H1 (cell line): ENCODE results near the gene SMYD3. TPM values are rescaled to one million over a fixed set of nuclear protein-coding genes. Genes with fewer than 3 reads are reported as not detected.

Source experiments
- CTCF ChIA-PET: fragments of 300-600 bp; sonication (Branson Sonifier 250); formaldehyde crosslinking; loops from one replicate; lab custom pipeline; 2021; ENCODE audit not compliant: partially characterized antibody; lab: Charles Lee
- POLR2A ChIA-PET: fragments of 300-600 bp; sonication (Branson Sonifier 250); formaldehyde crosslinking; loops from one replicate; lab custom pipeline; 2021; ENCODE audit warnings: inconsistent platforms; ENCODE audit not compliant: partially characterized antibody; lab: Charles Lee
- DNase-seq, 2 experiments: peaks; one replicate each; pipeline versions ENCODE4 v3.0.0 to v3.0.0-alpha.2; 2010 to 2022; ENCODE audit warnings: low spot score in 2 of 2, low read depth in 1 of 2, mixed read lengths in 1 of 2
- FAIRE-seq: peaks from 2 replicates; lab custom pipeline; 2011; peaks lifted over from hg19 to GRCh38; lab: Jason Lieb, UNC
- H2AFZ ChIP-seq: 2 replicates; pipeline ENCODE4 v1.8.1; 2012; ENCODE audit warnings: low read length, inconsistent platforms
- H2AK5ac ChIP-seq: 2 replicates; pipeline ENCODE4 v1.6.1; 2013; ENCODE audit warnings: low read depth, low read length
- H2BK120ac ChIP-seq: replicated peaks from 2 replicates; pipeline ENCODE3; 2013; ENCODE audit warnings: low read depth, low read length, inconsistent platforms
- H2BK12ac ChIP-seq: 2 replicates; pipeline ENCODE4 v1.6.1; 2013; ENCODE audit warnings: low read depth, low read length
- H2BK15ac ChIP-seq: 2 replicates; pipeline ENCODE4 v1.6.1; 2013; ENCODE audit warnings: low read length
- H2BK20ac ChIP-seq: 2 replicates; pipeline ENCODE4 v1.6.1; 2013; ENCODE audit warnings: low read length
- H2BK5ac ChIP-seq: 2 replicates; pipeline ENCODE4 v1.6.1; 2013; ENCODE audit warnings: low read depth, low read length
- H3K14ac ChIP-seq: 2 replicates; pipeline ENCODE4 v1.6.1; 2013; ENCODE audit warnings: inconsistent platforms; ENCODE audit not compliant: insufficient read length
- H3K18ac ChIP-seq: 2 replicates; pipeline ENCODE4 v1.6.1; 2013; ENCODE audit warnings: low read length; ENCODE audit errors: extremely low read depth
- H3K23ac ChIP-seq: 2 replicates; pipeline ENCODE4 v1.6.1; 2013; ENCODE audit warnings: inconsistent platforms; ENCODE audit not compliant: insufficient read length
- H3K23me2 ChIP-seq: 2 replicates; pipeline ENCODE4 v1.6.1; 2013; ENCODE audit warnings: low read depth, low read length
- H3K27ac ChIP-seq: 2 replicates; pipeline ENCODE4 v1.6.1; 2011; ENCODE audit warnings: low read depth, low read length, inconsistent platforms
- H3K27me3 ChIP-seq, 4 experiments: replicated peaks in 1 of 4; 1 replicate in 1 of 4; 2 replicates in 3 of 4; pipeline versions ENCODE4 v1.6.1 to v1.8.1; 2011 to 2013; ENCODE audit warnings: low read length in 3 of 4, mild to moderate bottlenecking in 3 of 4, inconsistent platforms in 2 of 4, mixed read lengths in 2 of 4, moderate library complexity in 1 of 4; ENCODE audit not compliant: control insufficient read depth in 3 of 4, insufficient read depth in 3 of 4; ENCODE audit errors: extremely low read depth in 1 of 4
- H3K36me3 ChIP-seq, 4 experiments: 2 replicates each; pipeline versions ENCODE4 v1.6.1 to v1.8.1; 2011 to 2013; ENCODE audit warnings: mild to moderate bottlenecking in 4 of 4, low read length in 3 of 4, moderate library complexity in 2 of 4, control low read depth in 1 of 4, inconsistent platforms in 1 of 4; ENCODE audit not compliant: insufficient read depth in 4 of 4, control insufficient read depth in 2 of 4
- H3K4ac ChIP-seq: replicated peaks from 2 replicates; pipeline ENCODE3; 2013; ENCODE audit warnings: low read length, low read depth, mixed read lengths, inconsistent platforms; ENCODE audit not compliant: insufficient read length
- H3K4me1 ChIP-seq, 4 experiments: replicated peaks in 1 of 4; 1 replicate in 1 of 4; 2 replicates in 3 of 4; pipeline versions ENCODE4 v1.6.1 to v1.8.1; 2011 to 2013; ENCODE audit warnings: low read length in 3 of 4, inconsistent platforms in 2 of 4, mixed read lengths in 1 of 4; ENCODE audit not compliant: insufficient read depth in 4 of 4, control insufficient read depth in 3 of 4
- H3K4me2 ChIP-seq, 2 experiments: 2 replicates each; pipeline versions ENCODE4 v1.6.1 to v1.8.1; 2011 to 2013; ENCODE audit warnings: low read depth in 2 of 2, low read length in 2 of 2, control low read depth in 1 of 2, inconsistent platforms in 1 of 2, mild to moderate bottlenecking in 1 of 2; ENCODE audit not compliant: insufficient read depth in 1 of 2
- H3K4me3 ChIP-seq, 4 experiments: fragments of 200-600, 300-600 bp in 1 of 4; sonication (generic), shearing (Covaris generic), sonication (Bioruptor Twin) in 1 of 4; 2 replicates each; pipeline versions ENCODE4 v1.5.1 to v1.8.1; 2011 to 2016; ENCODE audit warnings: low read length in 4 of 4, low read depth in 3 of 4, control low read depth in 2 of 4, inconsistent platforms in 2 of 4, mild to moderate bottlenecking in 2 of 4, mixed read lengths in 1 of 4, moderate library complexity in 1 of 4; ENCODE audit not compliant: insufficient read depth in 2 of 4; ENCODE audit errors: extremely low read depth in 1 of 4
- H3K56ac ChIP-seq: replicated peaks from 2 replicates; pipeline ENCODE3; 2013; ENCODE audit warnings: low read depth, mild to moderate bottlenecking, mixed read lengths, low read length, inconsistent platforms; ENCODE audit not compliant: insufficient read length
- H3K79me1 ChIP-seq: 2 replicates; pipeline ENCODE4 v1.6.1; 2013; ENCODE audit warnings: low read depth, low read length, control low read depth
- H3K79me2 ChIP-seq, 2 experiments: 2 replicates each; pipeline versions ENCODE4 v1.6.1 to v1.8.1; 2012 to 2013; ENCODE audit warnings: low read length in 2 of 2, mild to moderate bottlenecking in 2 of 2, inconsistent platforms in 1 of 2; ENCODE audit not compliant: insufficient read depth in 2 of 2, control insufficient read depth in 1 of 2
- H3K9ac ChIP-seq, 4 experiments: replicated peaks in 1 of 4; 1 replicate in 1 of 4; 2 replicates in 3 of 4; pipeline versions ENCODE4 v1.6.1 to v1.8.1; 2011 to 2013; ENCODE audit warnings: low read depth in 3 of 4, low read length in 3 of 4, control low read depth in 2 of 4, mild to moderate bottlenecking in 2 of 4, moderate library complexity in 2 of 4, inconsistent platforms in 1 of 4; ENCODE audit errors: extremely low read depth in 1 of 4
- H3K9me3 ChIP-seq, 2 experiments: 2 replicates each; pipeline versions ENCODE4 v1.6.1 to v1.8.1; 2012 to 2013; ENCODE audit warnings: mild to moderate bottlenecking in 2 of 2, moderate library complexity in 2 of 2, control low read depth in 1 of 2, inconsistent platforms in 1 of 2, low read depth in 1 of 2, low read length in 1 of 2, mixed read lengths in 1 of 2; ENCODE audit not compliant: insufficient read depth in 2 of 2
- H4K20me1 ChIP-seq, 2 experiments: replicated peaks in 1 of 2; 2 replicates each; pipeline versions ENCODE3 to v1.8.1; 2011 to 2013; ENCODE audit warnings: inconsistent platforms in 2 of 2, low read length in 2 of 2, mild to moderate bottlenecking in 1 of 2; ENCODE audit not compliant: insufficient read depth in 2 of 2, control insufficient read depth in 1 of 2
- H4K5ac ChIP-seq: 2 replicates; pipeline ENCODE4 v1.6.1; 2013; ENCODE audit warnings: low read length, low read depth, mixed read lengths, inconsistent platforms; ENCODE audit not compliant: insufficient read length
- H4K8ac ChIP-seq: 2 replicates; pipeline ENCODE4 v1.8.0; 2013; ENCODE audit warnings: mild to moderate bottlenecking, moderate library complexity, low read length, inconsistent platforms; ENCODE audit not compliant: insufficient read depth; ENCODE audit errors: extremely low read depth
- H4K91ac ChIP-seq: replicated peaks from 2 replicates; pipeline ENCODE3; 2013; ENCODE audit warnings: low read length, mixed read lengths, inconsistent platforms; ENCODE audit not compliant: insufficient read length
- ATF3 ChIP-seq: IDR thresholded peaks from 2 replicates; pipeline ENCODE4 v1.6.1; 2011; ENCODE audit warnings: low read depth, mild to moderate bottlenecking, low read length; ENCODE audit not compliant: insufficient read depth
- CTBP2 ChIP-seq: IDR thresholded peaks from 2 replicates; pipeline ENCODE4 v1.7.0; 2011; ENCODE audit warnings: borderline replicate concordance, mild to moderate bottlenecking, moderate library complexity, mixed read lengths, low read length; ENCODE audit not compliant: insufficient read depth, insufficient read length
- E2F6 ChIP-seq: IDR thresholded peaks from 2 replicates; pipeline ENCODE4 v1.6.1; 2012; ENCODE audit warnings: inconsistent platforms
- JUND ChIP-seq: IDR thresholded peaks from 2 replicates; pipeline ENCODE4 v1.6.1; 2011; ENCODE audit warnings: mild to moderate bottlenecking, improper control_type of control experiment, low read length
- KDM5A ChIP-seq: fragments of 200-600 bp; IDR thresholded peaks from 2 replicates; pipeline ENCODE4 v1.7.1; 2012; ENCODE audit warnings: mild to moderate bottlenecking, low read length, inconsistent platforms, mixed read lengths
- POU5F1 ChIP-seq: IDR thresholded peaks from 2 replicates; pipeline ENCODE4 v1.6.1; 2011; ENCODE audit warnings: low read depth, mild to moderate bottlenecking, low read length, moderate library complexity
- RXRA ChIP-seq: IDR thresholded peaks from 2 replicates; pipeline ENCODE4 v1.6.1; 2011; ENCODE audit warnings: low read depth, mild to moderate bottlenecking, low read length, moderate library complexity; ENCODE audit not compliant: insufficient read depth
- SIRT6 ChIP-seq: IDR thresholded peaks from one replicate; pipeline ENCODE4 v1.7.1; 2012; ENCODE audit warnings: low read length, inconsistent platforms
- SP1 ChIP-seq: IDR thresholded peaks from 2 replicates; pipeline ENCODE4 v1.6.1; 2011; ENCODE audit warnings: low read depth, low read length
- SUZ12 ChIP-seq: fragments of 200-600 bp; sonication (generic); IDR thresholded peaks from 2 replicates; pipeline ENCODE4 v1.6.1; 2012; ENCODE audit warnings: mild to moderate bottlenecking, inconsistent platforms, low read length, moderate library complexity, mixed read lengths
- TCF12 ChIP-seq: IDR thresholded peaks from 2 replicates; pipeline ENCODE4 v1.6.1; 2011; ENCODE audit warnings: low read depth, mild to moderate bottlenecking, low read length
- USF2 ChIP-seq: IDR thresholded peaks from 2 replicates; pipeline ENCODE4 v1.6.1; 2011; ENCODE audit warnings: low read length, improper control_type of control experiment
- YY1 ChIP-seq: IDR thresholded peaks from 2 replicates; pipeline ENCODE4 v1.6.1; 2011; ENCODE audit warnings: low read depth, mild to moderate bottlenecking, low read length
- WGBS, 2 experiments: shearing (Covaris generic) in 1 of 2; methylation state at CpG; one replicate each; pipeline versions ENCODE4 v1.1.6 to v1.1.7; 2013 to 2015; ENCODE audit warnings: low lambda C conversion rate in 2 of 2, mixed read lengths in 2 of 2, inconsistent platforms in 1 of 2, low coverage in 1 of 2, missing lambda C conversion rate in 1 of 2; ENCODE audit not compliant: insufficient replicate concordance in 2 of 2, insufficient coverage in 1 of 2, insufficient read length in 1 of 2; ENCODE audit errors: extremely low coverage in 1 of 2, missing lambda C conversion rate in 1 of 2; 5-methylcytosine and 5-hydroxymethylcytosine counted together
- polyA plus RNA-seq, 7 experiments: library from polyadenylated mRNA; depleted of rRNA in 3 of 7; stranded (reverse) in 5 of 7; unstranded in 2 of 7; fragments of >200 nt in 5 of 7; fragments of 200-250 nt in 2 of 7; gene quantifications; 1 replicate in 5 of 7; 2 replicates in 1 of 7; 4 replicates in 1 of 7; pipeline versions ENCODE4 v1.2.1 to v1.2.3, GENCODE V29; 2011 to 2013; ENCODE audit warnings: missing spikeins in 2 of 7, mixed read lengths in 2 of 7
- total RNA-seq: library from RNA; stranded (reverse); fragmentation: NEBNext Ultra II Directional; extraction: Animal tissue kit (Norgen Biotek cat#: 25700); gene quantifications from 2 replicates; pipeline ENCODE4 v1.2.1, GENCODE V29; 2021

The SMYD3 gene
- total and polyA plus RNA-seq, 2 of the 8 experiments (the other 6 are each of a cell fraction or from before 2014, with no cell fraction given), result 17.3 to 25.4 TPM

GRCh38 chr1:245893025-245893424, 614.1 kb downstream of the SMYD3 start:
- no peak overlapping the region for H2BK120ac ChIP-seq
- no peak overlapping the region for H2BK5ac ChIP-seq
- TF ChIP-seq CTBP2 (no peak), RXRA (no peak), SIRT6 (no peak), POU5F1 (no peak), YY1 (no peak), ATF3 (no peak), SP1 (no peak), SUZ12 (no peak), TCF12 (no peak), E2F6 (no peak), USF2 (no peak), JUND (no peak), KDM5A (no peak)

More at GRCh38 chr1:245893025-245893424, 614.1 kb downstream of the SMYD3 start:
- Histone ChIP-seq H4K91ac (no peak overlapping the region), H3K23ac (no peak overlapping the region), H2AFZ (no peak overlapping the region), H3K27ac (no peak overlapping the region), H2BK12ac (no peak overlapping the region), H3K79me1 (no peaks in the 10 kb centered on the region), H3K4me2 (no peak overlapping the region), H3K4me1 (no peaks in the 10 kb centered on the region), H4K20me1 (no peaks in the 10 kb centered on the region), H3K27me3 (no peaks in the 10 kb centered on the region; a peak in 1 of 7 replicates), H2BK15ac (no peak overlapping the region), H3K4me3 (no peak overlapping the region), H3K14ac (no peak overlapping the region), H2AK5ac (no peak overlapping the region), H3K23me2 (no peaks in the 10 kb centered on the region), H4K5ac (no peak overlapping the region), H3K9ac (no peak overlapping the region), H3K36me3 (no peaks in the 10 kb centered on the region), H3K9me3 (no peaks in the 10 kb centered on the region), H3K18ac (no peak overlapping the region), H4K8ac (no peak overlapping the region), H3K79me2 (no peaks in the 10 kb centered on the region), H2BK20ac (no peak overlapping the region), H3K4ac (no peak overlapping the region), H3K56ac (no peak overlapping the region)
- no peak for DNase-seq
- no peak for FAIRE-seq
- POLR2A ChIA-PET, result no interaction called here
- CTCF ChIA-PET, result no interaction called here
- WGBS, 2 experiments, result 89% methylated on average over 1 of the region's 1 CpG; no CpG with 5 or more reads in 1 of the 2 experiments
